H1 (cell line): ENCODE measurements around the gene WASF3. TPM values are rescaled to one million over a fixed set of nuclear protein-coding genes. Genes with fewer than 3 reads are reported as not detected.

Experiments
- CTCF ChIA-PET: fragments of 300-600 bp; sonication (Branson Sonifier 250); formaldehyde crosslinking; loops from one replicate; lab custom pipeline; 2021; ENCODE audit not compliant: partially characterized antibody; lab: Charles Lee
- POLR2A ChIA-PET: fragments of 300-600 bp; sonication (Branson Sonifier 250); formaldehyde crosslinking; loops from one replicate; lab custom pipeline; 2021; ENCODE audit warnings: inconsistent platforms; ENCODE audit not compliant: partially characterized antibody; lab: Charles Lee
- DNase-seq, 2 experiments: peaks; one replicate each; pipeline versions ENCODE4 v3.0.0 to v3.0.0-alpha.2; 2010 to 2022; ENCODE audit warnings: low spot score in 2 of 2, low read depth in 1 of 2, mixed read lengths in 1 of 2
- FAIRE-seq: peaks from 2 replicates; lab custom pipeline; 2011; peaks lifted over from hg19 to GRCh38; lab: Jason Lieb, UNC
- H2AFZ ChIP-seq: 2 replicates; pipeline ENCODE4 v1.8.1; 2012; ENCODE audit warnings: low read length, inconsistent platforms
- H2AK5ac ChIP-seq: 2 replicates; pipeline ENCODE4 v1.6.1; 2013; ENCODE audit warnings: low read depth, low read length
- H2BK120ac ChIP-seq: replicated peaks from 2 replicates; pipeline ENCODE3; 2013; ENCODE audit warnings: low read depth, low read length, inconsistent platforms
- H2BK12ac ChIP-seq: 2 replicates; pipeline ENCODE4 v1.6.1; 2013; ENCODE audit warnings: low read depth, low read length
- H2BK15ac ChIP-seq: 2 replicates; pipeline ENCODE4 v1.6.1; 2013; ENCODE audit warnings: low read length
- H2BK20ac ChIP-seq: 2 replicates; pipeline ENCODE4 v1.6.1; 2013; ENCODE audit warnings: low read length
- H2BK5ac ChIP-seq: 2 replicates; pipeline ENCODE4 v1.6.1; 2013; ENCODE audit warnings: low read depth, low read length
- H3K14ac ChIP-seq: 2 replicates; pipeline ENCODE4 v1.6.1; 2013; ENCODE audit warnings: inconsistent platforms; ENCODE audit not compliant: insufficient read length
- H3K18ac ChIP-seq: 2 replicates; pipeline ENCODE4 v1.6.1; 2013; ENCODE audit warnings: low read length; ENCODE audit errors: extremely low read depth
- H3K23ac ChIP-seq: 2 replicates; pipeline ENCODE4 v1.6.1; 2013; ENCODE audit warnings: inconsistent platforms; ENCODE audit not compliant: insufficient read length
- H3K23me2 ChIP-seq: 2 replicates; pipeline ENCODE4 v1.6.1; 2013; ENCODE audit warnings: low read depth, low read length
- H3K27ac ChIP-seq: 2 replicates; pipeline ENCODE4 v1.6.1; 2011; ENCODE audit warnings: low read depth, low read length, inconsistent platforms
- H3K27me3 ChIP-seq, 4 experiments: replicated peaks in 1 of 4; 1 replicate in 1 of 4; 2 replicates in 3 of 4; pipeline versions ENCODE4 v1.6.1 to v1.8.1; 2011 to 2013; ENCODE audit warnings: low read length in 3 of 4, mild to moderate bottlenecking in 3 of 4, inconsistent platforms in 2 of 4, mixed read lengths in 2 of 4, moderate library complexity in 1 of 4; ENCODE audit not compliant: control insufficient read depth in 3 of 4, insufficient read depth in 3 of 4; ENCODE audit errors: extremely low read depth in 1 of 4
- H3K36me3 ChIP-seq, 4 experiments: 2 replicates each; pipeline versions ENCODE4 v1.6.1 to v1.8.1; 2011 to 2013; ENCODE audit warnings: mild to moderate bottlenecking in 4 of 4, low read length in 3 of 4, moderate library complexity in 2 of 4, control low read depth in 1 of 4, inconsistent platforms in 1 of 4; ENCODE audit not compliant: insufficient read depth in 4 of 4, control insufficient read depth in 2 of 4
- H3K4ac ChIP-seq: replicated peaks from 2 replicates; pipeline ENCODE3; 2013; ENCODE audit warnings: low read length, low read depth, mixed read lengths, inconsistent platforms; ENCODE audit not compliant: insufficient read length
- H3K4me1 ChIP-seq, 4 experiments: replicated peaks in 1 of 4; 1 replicate in 1 of 4; 2 replicates in 3 of 4; pipeline versions ENCODE4 v1.6.1 to v1.8.1; 2011 to 2013; ENCODE audit warnings: low read length in 3 of 4, inconsistent platforms in 2 of 4, mixed read lengths in 1 of 4; ENCODE audit not compliant: insufficient read depth in 4 of 4, control insufficient read depth in 3 of 4
- H3K4me2 ChIP-seq, 2 experiments: 2 replicates each; pipeline versions ENCODE4 v1.6.1 to v1.8.1; 2011 to 2013; ENCODE audit warnings: low read depth in 2 of 2, low read length in 2 of 2, control low read depth in 1 of 2, inconsistent platforms in 1 of 2, mild to moderate bottlenecking in 1 of 2; ENCODE audit not compliant: insufficient read depth in 1 of 2
- H3K4me3 ChIP-seq, 4 experiments: fragments of 200-600, 300-600 bp in 1 of 4; sonication (generic), shearing (Covaris generic), sonication (Bioruptor Twin) in 1 of 4; 2 replicates each; pipeline versions ENCODE4 v1.5.1 to v1.8.1; 2011 to 2016; ENCODE audit warnings: low read length in 4 of 4, low read depth in 3 of 4, control low read depth in 2 of 4, inconsistent platforms in 2 of 4, mild to moderate bottlenecking in 2 of 4, mixed read lengths in 1 of 4, moderate library complexity in 1 of 4; ENCODE audit not compliant: insufficient read depth in 2 of 4; ENCODE audit errors: extremely low read depth in 1 of 4
- H3K56ac ChIP-seq: replicated peaks from 2 replicates; pipeline ENCODE3; 2013; ENCODE audit warnings: low read depth, mild to moderate bottlenecking, mixed read lengths, low read length, inconsistent platforms; ENCODE audit not compliant: insufficient read length
- H3K79me1 ChIP-seq: 2 replicates; pipeline ENCODE4 v1.6.1; 2013; ENCODE audit warnings: low read depth, low read length, control low read depth
- H3K79me2 ChIP-seq, 2 experiments: 2 replicates each; pipeline versions ENCODE4 v1.6.1 to v1.8.1; 2012 to 2013; ENCODE audit warnings: low read length in 2 of 2, mild to moderate bottlenecking in 2 of 2, inconsistent platforms in 1 of 2; ENCODE audit not compliant: insufficient read depth in 2 of 2, control insufficient read depth in 1 of 2
- H3K9ac ChIP-seq, 4 experiments: replicated peaks in 1 of 4; 1 replicate in 1 of 4; 2 replicates in 3 of 4; pipeline versions ENCODE4 v1.6.1 to v1.8.1; 2011 to 2013; ENCODE audit warnings: low read depth in 3 of 4, low read length in 3 of 4, control low read depth in 2 of 4, mild to moderate bottlenecking in 2 of 4, moderate library complexity in 2 of 4, inconsistent platforms in 1 of 4; ENCODE audit errors: extremely low read depth in 1 of 4
- H3K9me3 ChIP-seq, 2 experiments: 2 replicates each; pipeline versions ENCODE4 v1.6.1 to v1.8.1; 2012 to 2013; ENCODE audit warnings: mild to moderate bottlenecking in 2 of 2, moderate library complexity in 2 of 2, control low read depth in 1 of 2, inconsistent platforms in 1 of 2, low read depth in 1 of 2, low read length in 1 of 2, mixed read lengths in 1 of 2; ENCODE audit not compliant: insufficient read depth in 2 of 2
- H4K20me1 ChIP-seq, 2 experiments: replicated peaks in 1 of 2; 2 replicates each; pipeline versions ENCODE3 to v1.8.1; 2011 to 2013; ENCODE audit warnings: inconsistent platforms in 2 of 2, low read length in 2 of 2, mild to moderate bottlenecking in 1 of 2; ENCODE audit not compliant: insufficient read depth in 2 of 2, control insufficient read depth in 1 of 2
- H4K5ac ChIP-seq: 2 replicates; pipeline ENCODE4 v1.6.1; 2013; ENCODE audit warnings: low read length, low read depth, mixed read lengths, inconsistent platforms; ENCODE audit not compliant: insufficient read length
- H4K8ac ChIP-seq: 2 replicates; pipeline ENCODE4 v1.8.0; 2013; ENCODE audit warnings: mild to moderate bottlenecking, moderate library complexity, low read length, inconsistent platforms; ENCODE audit not compliant: insufficient read depth; ENCODE audit errors: extremely low read depth
- H4K91ac ChIP-seq: replicated peaks from 2 replicates; pipeline ENCODE3; 2013; ENCODE audit warnings: low read length, mixed read lengths, inconsistent platforms; ENCODE audit not compliant: insufficient read length
- EP300 ChIP-seq, 2 experiments: IDR thresholded peaks; 1 replicate in 1 of 2; 2 replicates in 1 of 2; pipeline ENCODE4 v1.6.1; 2011 to 2012; ENCODE audit warnings: low read depth in 2 of 2, low read length in 2 of 2, mild to moderate bottlenecking in 2 of 2, borderline replicate concordance in 1 of 2, inconsistent platforms in 1 of 2, moderate library complexity in 1 of 2
- MAFK ChIP-seq: IDR thresholded peaks from 2 replicates; pipeline ENCODE4 v1.6.1; 2012; ENCODE audit warnings: low read depth, mild to moderate bottlenecking, improper control_type of control experiment, low read length
- NRF1 ChIP-seq: IDR thresholded peaks from 2 replicates; pipeline ENCODE4 v1.6.1; 2011; ENCODE audit warnings: mild to moderate bottlenecking, low read depth, low read length, improper control_type of control experiment
- PHF8 ChIP-seq: fragments of 200-600 bp; sonication (generic); conservative IDR thresholded peaks from 2 replicates; pipeline ENCODE4 v1.7.1; 2012; ENCODE audit warnings: low read depth, mild to moderate bottlenecking, inconsistent platforms, low read length, moderate library complexity
- SIX5 ChIP-seq: IDR thresholded peaks from 2 replicates; pipeline ENCODE4 v1.6.1; 2011; ENCODE audit warnings: mild to moderate bottlenecking, low read depth, low read length
- SP1 ChIP-seq: IDR thresholded peaks from 2 replicates; pipeline ENCODE4 v1.6.1; 2011; ENCODE audit warnings: low read depth, low read length
- WGBS, 2 experiments: shearing (Covaris generic) in 1 of 2; methylation state at CpG; one replicate each; pipeline versions ENCODE4 v1.1.6 to v1.1.7; 2013 to 2015; ENCODE audit warnings: low lambda C conversion rate in 2 of 2, mixed read lengths in 2 of 2, inconsistent platforms in 1 of 2, low coverage in 1 of 2, missing lambda C conversion rate in 1 of 2; ENCODE audit not compliant: insufficient replicate concordance in 2 of 2, insufficient coverage in 1 of 2, insufficient read length in 1 of 2; ENCODE audit errors: extremely low coverage in 1 of 2, missing lambda C conversion rate in 1 of 2; 5-methylcytosine and 5-hydroxymethylcytosine counted together
- polyA plus RNA-seq, 7 experiments: library from polyadenylated mRNA; depleted of rRNA in 3 of 7; stranded (reverse) in 5 of 7; unstranded in 2 of 7; fragments of >200 nt in 5 of 7; fragments of 200-250 nt in 2 of 7; gene quantifications; 1 replicate in 5 of 7; 2 replicates in 1 of 7; 4 replicates in 1 of 7; pipeline versions ENCODE4 v1.2.1 to v1.2.3, GENCODE V29; 2011 to 2013; ENCODE audit warnings: missing spikeins in 2 of 7, mixed read lengths in 2 of 7
- total RNA-seq: library from RNA; stranded (reverse); fragmentation: NEBNext Ultra II Directional; extraction: Animal tissue kit (Norgen Biotek cat#: 25700); gene quantifications from 2 replicates; pipeline ENCODE4 v1.2.1, GENCODE V29; 2021

WASF3 gene
- total and polyA plus RNA-seq, 2 of the 8 experiments (the other 6 are each of a cell fraction or from before 2014, with no cell fraction given): 18.7 to 39.8 TPM

- H2BK20ac ChIP-seq: no peak overlapping the region
- H2AK5ac ChIP-seq: no peak overlapping the region
- peaks cover 0 to 2% of the 10 kb centered on the region in 2 experiments for H4K20me1 ChIP-seq
- no peak overlapping the region for H3K4me2 ChIP-seq
- no peak overlapping the region for H2BK12ac ChIP-seq
- FAIRE-seq: no peak
- WGBS, 2 experiments: 100% methylated on average over 1 of the region's 1 CpG; no CpG with 5 or more reads in 1 of the 2 experiments
- no peaks in the 10 kb centered on the region for H3K27me3 ChIP-seq
- no peak overlapping the region for H2BK120ac ChIP-seq
- no peaks in the 10 kb centered on the region for H3K23me2 ChIP-seq
- no peak overlapping the region for H3K56ac ChIP-seq
- no peak overlapping the region for H2AFZ ChIP-seq
- peaks cover 2% of the 10 kb centered on the region; the same call in 1 of the 2 replicates for H3K79me1 ChIP-seq
- no peak overlapping the region for H3K27ac ChIP-seq
- peaks cover 0 to 3% (median 0%) of the 10 kb centered on the region in 4 experiments; a peak in 1 of 7 replicates for H3K4me1 ChIP-seq
- H3K4me3 ChIP-seq: no peak overlapping the region
- H3K79me2 ChIP-seq: peaks cover 0 to 61% of the 10 kb centered on the region in 2 experiments; a peak in 3 of 4 replicates
- no peak overlapping the region for H4K8ac ChIP-seq
- no peak overlapping the region for H3K23ac ChIP-seq
- POLR2A ChIA-PET: no interaction called here
- no peak overlapping the region for H2BK15ac ChIP-seq
- TF ChIP-seq PHF8 (no peak), NRF1 (no peak), SIX5 (no peak), EP300 (IDR thresholded peaks at IDR 0.05; ENCODE audit: borderline replicate concordance in 1 of 2, low read depth in 2 of 2, low read length in 2 of 2) (no peak), SP1 (no peak), MAFK (no peak)
- TF ChIP-seq, all 59 proteins: peak for 0
- Histone ChIP-seq H4K91ac (no peak overlapping the region), H3K14ac (no peak overlapping the region), H3K4ac (no peak overlapping the region), H3K36me3 (no peaks in the 10 kb centered on the region), H4K5ac (no peak overlapping the region), H3K9me3 (peaks cover 0 to 4% of the 10 kb centered on the region in 2 experiments; a peak in 1 of 4 replicates), H3K9ac (no peak overlapping the region), H3K18ac (no peak overlapping the region), H2BK5ac (no peak overlapping the region)
- DNase-seq: no peak
- CTCF ChIA-PET: interaction anchor here (1.6 to 1.7 kb wide), 3 partner anchors 12 to 59 kb away, joined by 3 to 5 read pairs (median 3); no protein-coding TSS in a partner anchor
These were observed 41.9 kb downstream of the WASF3 start for GRCh38 chr13:26599403-26599802.
